HepG2 (cell line): Measurements from ENCODE around the gene CFAP210. TPM values are rescaled to one million over a fixed set of nuclear protein-coding genes. Genes with fewer than 3 reads are reported as not detected.
"Not testable (repeated sequence)": the region's sequence is repeated elsewhere in the genome, so short reads cannot be mapped to it uniquely, and the experiment has no call there.

Experiments
- ATAC-seq: fragments of 200-7000 bp; cut with Tn5 transposase; 3 replicates; pipeline ENCODE4 v1.9.1; 2020; ENCODE audit warnings: mild to moderate bottlenecking, moderate library complexity
- BruUV-seq: library from RNA; stranded (reverse); fragments of 400-500 nt; replicated peaks from 2 replicates; lab custom pipeline; 2021; lab: Mats Ljungman, UMichigan
- CTCF ChIA-PET: fragments of 300-600 bp; formaldehyde crosslinking; extraction: SDS; loops from one replicate; lab custom pipeline; 2021; ENCODE audit warnings: low total read pairs, inconsistent platforms, low intra/inter-chr PET ratio; lab: Yijun Ruan, JAX
- POLR2A ChIA-PET: fragments of 350-600 bp; sonication (Branson Sonifier 250); formaldehyde crosslinking; loops from one replicate; lab custom pipeline; 2020; ENCODE audit warnings: antibody characterized with exemption, inconsistent platforms; lab: Yijun Ruan, JAX
- DNase-seq: peaks from one replicate; pipeline ENCODE4 v3.0.0-alpha.2; 2015; ENCODE audit warnings: low spot score
- FAIRE-seq: peaks from 3 replicates; lab custom pipeline; 2011; peaks lifted over from hg19 to GRCh38; lab: Jason Lieb, UNC
- H2AFZ ChIP-seq: one replicate; pipeline ENCODE4 v1.6.1; 2011; ENCODE audit warnings: low read length, inconsistent platforms
- H3K27ac ChIP-seq: fragments of 300-600 bp; 3 replicates; pipeline ENCODE4 v1.8.0; 2011; ENCODE audit warnings: mixed run types, mild to moderate bottlenecking, mixed read lengths, low read length, inconsistent platforms; ENCODE audit not compliant: insufficient read depth; ENCODE audit errors: extremely low read length
- H3K27me3 ChIP-seq, 2 experiments: fragments of 200-600 bp in 1 of 2; 2 replicates in 1 of 2; 3 replicates in 1 of 2; pipeline versions ENCODE4 v1.6.0 to v1.8.0; 2011; ENCODE audit warnings: low read length in 2 of 2, mild to moderate bottlenecking in 2 of 2, moderate library complexity in 2 of 2, inconsistent platforms in 1 of 2; ENCODE audit not compliant: insufficient read depth in 2 of 2, control insufficient read depth in 1 of 2
- H3K36me3 ChIP-seq, 2 experiments: fragments of 200-600 bp in 1 of 2; replicated peaks in 1 of 2; 2 replicates in 1 of 2; 3 replicates in 1 of 2; pipeline versions ENCODE4 v1.5.1 to v1.8.0; 2011; ENCODE audit warnings: low read length in 2 of 2, inconsistent platforms in 1 of 2; ENCODE audit not compliant: insufficient read depth in 2 of 2, control insufficient read depth in 1 of 2
- H3K4me1 ChIP-seq: 2 replicates; pipeline ENCODE4 v1.5.1; 2012; ENCODE audit warnings: low read length, inconsistent platforms; ENCODE audit not compliant: insufficient read depth
- H3K4me2 ChIP-seq: 2 replicates; pipeline ENCODE4 v1.6.0; 2011; ENCODE audit warnings: low read depth, low read length, inconsistent platforms
- H3K4me3 ChIP-seq, 3 experiments: fragments of 200-600 bp in 1 of 3; sonication (generic), shearing (Covaris generic) in 1 of 3; replicated peaks in 1 of 3; 2 replicates each; pipeline ENCODE4 v1.5.1; 2011 to 2016; ENCODE audit warnings: low read length in 3 of 3, inconsistent platforms in 2 of 3, low read depth in 2 of 3, mild to moderate bottlenecking in 2 of 3, control low read depth in 1 of 3, mixed read lengths in 1 of 3; ENCODE audit not compliant: insufficient read depth in 1 of 3
- H3K79me2 ChIP-seq: one replicate; pipeline ENCODE4 v1.6.1; 2011; ENCODE audit warnings: low read length, inconsistent platforms; ENCODE audit not compliant: insufficient read depth
- H3K9ac ChIP-seq: 2 replicates; pipeline ENCODE4 v1.6.0; 2011; ENCODE audit warnings: mild to moderate bottlenecking, low read depth, low read length, inconsistent platforms; ENCODE audit not compliant: insufficient read depth
- H3K9me3 ChIP-seq: 2 replicates; pipeline ENCODE4 v1.5.1; 2012; ENCODE audit warnings: mild to moderate bottlenecking, low read length
- H4K20me1 ChIP-seq: 2 replicates; pipeline ENCODE4 v1.6.0; 2011; ENCODE audit warnings: inconsistent platforms, mild to moderate bottlenecking, low read length, moderate library complexity; ENCODE audit not compliant: insufficient read depth
- KMT2B ChIP-seq: IDR thresholded peaks from 2 replicates; pipeline ENCODE4 v1.6.1; 2016; ENCODE audit warnings: missing genetic modification reagents, missing compliant biosample characterization
- REPIN1 ChIP-seq: sonication (generic); formaldehyde crosslinking; IDR thresholded peaks from 2 replicates; pipeline ENCODE4 v1.8.0; 2022; ENCODE audit warnings: missing genetic modification reagents, low read depth, mild to moderate bottlenecking, borderline replicate concordance
- ZFP36L1 ChIP-seq: sonication (generic); formaldehyde crosslinking; IDR thresholded peaks from 2 replicates; pipeline ENCODE4 v1.8.0; 2022; ENCODE audit warnings: mild to moderate bottlenecking, missing genetic modification reagents, moderate library complexity
- ZMYM3 ChIP-seq: sonication (generic); formaldehyde crosslinking; IDR thresholded peaks from 2 replicates; pipeline ENCODE4 v1.5.1; 2020; ENCODE audit warnings: mild to moderate bottlenecking, missing genetic modification reagents
- ZMYM4 ChIP-seq: sonication (generic); formaldehyde crosslinking; IDR thresholded peaks from 2 replicates; pipeline ENCODE4 v1.8.1; 2023; ENCODE audit warnings: mild to moderate bottlenecking, missing genetic modification reagents
- ZNF589 ChIP-seq: sonication (generic); formaldehyde crosslinking; conservative IDR thresholded peaks from 2 replicates; pipeline ENCODE4 v1.8.0; 2022; ENCODE audit warnings: mild to moderate bottlenecking, moderate library complexity, missing genetic modification reagents
- WGBS: methylation state at CpG from one replicate; pipeline ENCODE4 v1.1.6; 2017; ENCODE audit warnings: low lambda C conversion rate; 5-methylcytosine and 5-hydroxymethylcytosine counted together
- in situ Hi-C: cut with HindIII; loops from 2 replicates; pipeline ENCODE4 v1.10.0; 2017; ENCODE audit warnings: low pct_unique_long_range_greater_than_20kb; ENCODE audit not compliant: extremely low pct_ligation_motif_present
- intact Hi-C: fragments of 100-400 bp; cut with micrococcal nuclease; formaldehyde crosslinking; loops from one replicate; pipeline ENCODE4 v1.10.0; 2022; ENCODE audit not compliant: unreplicated experiment
- polyA plus RNA-seq, 8 experiments: library from polyadenylated mRNA; depleted of rRNA in 3 of 8; stranded (reverse) in 7 of 8; unstranded in 1 of 8; fragments of >200 nt; fragmentation: Illumina TruSeq in 4 of 8; extraction: Trizol in 4 of 8; gene quantifications; 2 replicates each; pipeline versions ENCODE4 v1.2.1 to v1.2.3, GENCODE V29; 2011 to 2016; ENCODE audit warnings: low read depth in 4 of 8, missing spikeins in 1 of 8, mixed read lengths in 1 of 8; ENCODE audit not compliant: insufficient read depth in 1 of 8
- total RNA-seq, 5 experiments: library from RNA; depleted of rRNA; stranded (reverse); fragments of >200 nt; fragmentation: Illumina TruSeq; extraction: Trizol; gene quantifications; 2 replicates each; pipeline ENCODE4 v1.2.3, GENCODE V29; 2016; ENCODE audit warnings: low read depth in 1 of 5
- TF ChIP-seq, protein P1 (sequence below): sonication (generic); formaldehyde crosslinking; IDR thresholded peaks from 2 replicates; pipeline ENCODE4 v1.8.0; 2022; ENCODE audit warnings: low read depth, missing genetic modification reagents

Gene CFAP210
- total and polyA plus RNA-seq, 2 of the 13 experiments (the other 11 are each of a cell fraction or from before 2014, with no cell fraction given) = 0.18 TPM; not detected in 1

DNA sequence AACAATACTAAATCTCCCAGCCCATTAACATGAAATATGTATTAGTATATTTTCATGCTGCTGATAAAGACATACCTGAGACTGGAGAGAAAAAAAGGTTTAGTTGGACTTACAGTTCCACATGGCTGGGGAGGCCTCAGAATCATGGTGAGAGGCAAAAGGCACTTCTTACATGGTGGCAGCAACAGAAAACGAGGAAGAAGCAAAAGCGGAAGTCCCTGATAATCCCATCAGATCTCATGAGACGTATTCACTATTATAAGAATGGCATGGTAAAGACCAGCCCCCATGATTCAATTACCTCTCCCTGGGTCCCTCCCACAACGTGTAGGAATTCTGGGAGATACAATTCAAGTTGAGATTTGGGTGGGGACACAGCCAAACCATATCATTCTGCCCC lies 7.4 kb downstream of the CFAP210 start:
- POLR2A ChIA-PET, H3K4me3 ChIP-seq, H3K4me2 ChIP-seq, in situ Hi-C loops, H3K36me3 ChIP-seq, intact Hi-C loops, H2AFZ ChIP-seq, H3K79me2 ChIP-seq, H3K27ac ChIP-seq, BruUV-seq, DNase-seq, CTCF ChIA-PET, H3K27me3 ChIP-seq, H4K20me1 ChIP-seq, ATAC-seq, H3K9me3 ChIP-seq, FAIRE-seq, H3K9ac ChIP-seq: not testable (repeated sequence)
- 79% methylated on average over 4 of the region's 4 CpGs for WGBS
- H3K4me1 ChIP-seq = peaks cover 31% of the 10 kb centered on the region
- TF ChIP-seq ZMYM4 (CRISPR knock-in tag) = 0 out of 2 replicates have a peak, but pooled peaks have one; percentile 20

DNA sequence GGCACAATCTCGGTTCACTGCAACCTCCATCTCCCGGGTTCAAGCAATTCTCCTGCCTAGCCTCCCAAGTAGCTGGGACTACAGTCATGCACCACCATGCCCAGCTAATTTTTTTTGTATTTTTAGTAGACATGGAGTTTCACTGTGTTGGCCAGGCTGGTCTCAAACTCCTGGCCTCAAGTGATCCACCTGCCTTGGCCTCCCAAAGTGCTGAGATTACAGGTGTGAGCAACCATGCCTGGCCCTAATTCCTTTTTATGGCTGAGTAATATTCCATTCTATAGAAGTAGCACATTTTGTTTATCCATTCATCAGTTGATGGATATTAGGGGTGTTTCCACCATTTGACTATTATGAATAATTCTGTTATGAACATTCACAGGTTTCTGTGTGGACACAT lies 9.5 kb downstream of the CFAP210 start:
- H3K27ac ChIP-seq = peak overlapping the region; percentile 92
- peak; percentile 29; the same call in 1 of the 2 replicates for TF ChIP-seq KMT2B (CRISPR knock-in tag)
- 0 out of 2 replicates have a peak, but pooled peaks have one; percentile 50 for TF ChIP-seq ZFP36L1 (CRISPR knock-in tag)
- TF ChIP-seq, protein P1, sequence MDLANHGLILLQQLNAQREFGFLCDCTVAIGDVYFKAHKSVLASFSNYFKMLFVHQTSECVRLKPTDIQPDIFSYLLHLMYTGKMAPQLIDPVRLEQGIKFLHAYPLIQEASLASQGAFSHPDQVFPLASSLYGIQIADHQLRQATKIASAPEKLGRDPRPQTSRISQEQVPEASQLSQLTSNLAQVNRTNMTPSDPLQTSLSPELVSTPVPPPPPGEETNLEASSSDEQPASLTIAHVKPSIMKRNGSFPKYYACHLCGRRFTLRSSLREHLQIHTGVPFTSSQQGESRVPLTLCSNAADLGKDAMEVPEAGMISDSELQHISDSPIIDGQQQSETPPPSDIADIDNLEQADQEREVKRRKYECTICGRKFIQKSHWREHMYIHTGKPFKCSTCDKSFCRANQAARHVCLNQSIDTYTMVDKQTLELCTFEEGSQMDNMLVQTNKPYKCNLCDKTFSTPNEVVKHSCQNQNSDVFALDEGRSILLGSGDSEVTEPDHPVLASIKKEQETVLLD (CRISPR knock-in tag) = 0 out of 2 replicates have a peak, but pooled peaks have one; percentile 26
- TF ChIP-seq ZMYM3 = peak; percentile 40; the same call in 1 of the 2 replicates
- 0 out of 2 replicates have a peak, but pooled peaks have one; percentile 45 for TF ChIP-seq ZNF589
- TF ChIP-seq REPIN1 (CRISPR knock-in tag) = 0 out of 2 replicates have a peak, but pooled peaks have one; percentile 15
- CTCF ChIA-PET, H3K79me2 ChIP-seq, H3K36me3 ChIP-seq, FAIRE-seq, DNase-seq, H3K9me3 ChIP-seq, H3K4me3 ChIP-seq, H4K20me1 ChIP-seq, in situ Hi-C loops, BruUV-seq, H3K9ac ChIP-seq, ATAC-seq, H2AFZ ChIP-seq, H3K27me3 ChIP-seq: not testable (repeated sequence)
- H3K4me1 ChIP-seq = peaks cover 38% of the 10 kb centered on the region
- 0 out of 2 replicates have a peak overlapping the region, but pooled peaks have one; percentile 64 for H3K4me2 ChIP-seq
- intact Hi-C loops = loop anchor here (5.0 kb wide), 1 partner anchor 112 kb away; the partner anchor contains the start of gene FASTKD1
- POLR2A ChIA-PET = interaction anchor here (1.7 to 3.1 kb wide), 5 partner anchors 9 to 143 kb away, joined by 9 to 32 read pairs (median 13); partner anchors contain the start of genes CFAP210, KLHL23, PHOSPHO2 and UBR3
- 100% methylated on average over 2 of the region's 2 CpGs for WGBS
